ENCODE data around the gene ERFE.

The ERFE gene

DNA sequence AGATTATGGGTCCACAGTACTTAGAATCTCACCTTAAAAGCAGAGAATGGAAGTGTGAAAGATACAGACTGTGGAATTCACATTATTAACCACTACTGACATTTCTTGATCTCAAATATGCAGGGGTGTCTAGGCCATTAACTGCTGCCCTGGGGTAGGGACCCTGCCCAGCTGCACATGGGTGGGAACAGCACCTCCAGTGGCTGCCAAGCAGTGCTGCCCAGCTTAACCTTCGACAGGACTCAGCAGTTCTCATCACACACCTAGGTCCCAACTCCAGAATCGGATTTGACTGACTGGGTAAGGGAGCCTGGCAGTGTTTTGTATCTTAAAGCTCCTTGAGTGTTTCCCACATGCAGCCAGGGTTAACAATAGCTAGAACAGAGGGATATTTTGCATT is 14.9 kb downstream of the ERFE start:
- DNase-seq (ENCODE audit: low read depth): no peak
- H3K4me3 ChIP-seq (ENCODE audit: low read depth, low read length): no peak overlapping the region

DNA sequence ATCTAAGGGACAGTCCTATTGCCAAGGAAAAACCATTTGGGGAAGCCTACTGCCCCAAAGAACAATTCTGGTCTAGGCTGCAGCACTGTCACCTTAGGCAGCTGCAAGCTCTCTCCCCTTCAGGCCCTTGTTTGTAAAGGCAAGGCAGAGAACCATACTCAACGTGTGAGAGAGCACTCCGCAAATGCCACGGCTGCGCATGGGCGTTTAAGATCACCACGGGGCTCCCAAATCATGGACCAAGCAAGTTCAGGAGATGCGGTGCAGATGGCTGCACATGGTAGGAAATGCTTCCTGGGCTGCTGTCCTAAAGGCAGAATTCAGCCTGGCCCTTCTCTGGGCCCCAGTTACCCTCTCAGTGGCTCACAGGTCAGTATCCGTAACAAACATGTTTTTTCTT is 15.5 kb downstream of the ERFE start:
- no peak for DNase-seq (ENCODE audit: low read depth)
- TF ChIP-seq, protein P1, sequence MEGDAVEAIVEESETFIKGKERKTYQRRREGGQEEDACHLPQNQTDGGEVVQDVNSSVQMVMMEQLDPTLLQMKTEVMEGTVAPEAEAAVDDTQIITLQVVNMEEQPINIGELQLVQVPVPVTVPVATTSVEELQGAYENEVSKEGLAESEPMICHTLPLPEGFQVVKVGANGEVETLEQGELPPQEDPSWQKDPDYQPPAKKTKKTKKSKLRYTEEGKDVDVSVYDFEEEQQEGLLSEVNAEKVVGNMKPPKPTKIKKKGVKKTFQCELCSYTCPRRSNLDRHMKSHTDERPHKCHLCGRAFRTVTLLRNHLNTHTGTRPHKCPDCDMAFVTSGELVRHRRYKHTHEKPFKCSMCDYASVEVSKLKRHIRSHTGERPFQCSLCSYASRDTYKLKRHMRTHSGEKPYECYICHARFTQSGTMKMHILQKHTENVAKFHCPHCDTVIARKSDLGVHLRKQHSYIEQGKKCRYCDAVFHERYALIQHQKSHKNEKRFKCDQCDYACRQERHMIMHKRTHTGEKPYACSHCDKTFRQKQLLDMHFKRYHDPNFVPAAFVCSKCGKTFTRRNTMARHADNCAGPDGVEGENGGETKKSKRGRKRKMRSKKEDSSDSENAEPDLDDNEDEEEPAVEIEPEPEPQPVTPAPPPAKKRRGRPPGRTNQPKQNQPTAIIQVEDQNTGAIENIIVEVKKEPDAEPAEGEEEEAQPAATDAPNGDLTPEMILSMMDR (IDR thresholded peaks at IDR 0.05; ENCODE audit: low read depth, low read length, missing control alignments): no peak
- no peak overlapping the region for H3K4me3 ChIP-seq (ENCODE audit: low read depth, low read length)

More for the DNA sequence above, 14.9 kb downstream of the ERFE start:
- TF ChIP-seq, protein P1 (IDR thresholded peaks at IDR 0.05; ENCODE audit: low read depth, low read length, missing control alignments): peak; percentile 29

DNA sequence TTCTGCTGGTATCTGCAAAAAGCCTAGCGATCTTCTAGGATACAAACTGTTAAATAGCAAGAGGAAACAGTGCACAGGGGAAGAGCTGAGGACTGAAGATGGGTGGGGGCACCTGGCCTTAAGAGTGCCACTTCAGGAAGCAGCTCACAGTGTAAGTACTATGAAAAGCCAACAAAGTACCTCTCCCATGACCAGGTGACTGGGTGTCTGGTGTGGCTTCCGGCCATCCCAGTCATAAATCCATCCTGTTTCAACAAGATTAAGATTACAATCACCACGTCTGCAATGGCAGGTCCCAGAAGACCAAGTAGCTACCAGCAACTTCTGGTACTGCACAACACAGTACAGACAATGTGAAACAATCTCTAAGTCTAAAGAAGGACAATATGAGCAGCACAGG is 15.9 kb downstream of the ERFE start:
- TF ChIP-seq, protein P1 (IDR thresholded peaks at IDR 0.05; ENCODE audit: low read depth, low read length, missing control alignments): no peak
- no peak for DNase-seq (ENCODE audit: low read depth)

GRCh38 chr2:238176613-238177012 is 17.8 kb downstream of the ERFE start:
- TF ChIP-seq, protein P1 (IDR thresholded peaks at IDR 0.05; ENCODE audit: low read depth, low read length, missing control alignments): no peak
- no peak for DNase-seq (ENCODE audit: low read depth)
- no peak overlapping the region for H3K4me3 ChIP-seq (ENCODE audit: low read depth, low read length)

More for the DNA sequence above, 15.9 kb downstream of the ERFE start:
- H3K4me3 ChIP-seq (ENCODE audit: low read depth, low read length): no peak overlapping the region

GRCh38 chr2:238180554-238180953 is 21.8 kb downstream of the ERFE start:
- DNase-seq (ENCODE audit: low read depth): no peak
- H3K4me3 ChIP-seq (ENCODE audit: low read depth, low read length): no peak overlapping the region
- TF ChIP-seq, protein P1 (IDR thresholded peaks at IDR 0.05; ENCODE audit: low read depth, low read length, missing control alignments): no peak

- TF ChIP-seq, protein P1 (IDR thresholded peaks at IDR 0.05; ENCODE audit: low read depth, low read length, missing control alignments): no peak
- no peak overlapping the region for H3K4me3 ChIP-seq (ENCODE audit: low read depth, low read length)
- no peak for DNase-seq (ENCODE audit: low read depth)
These were observed 23.6 kb downstream of the ERFE start for GRCh38 chr2:238182362-238182761.

GRCh38 chr2:238183821-238184220 is 25.1 kb downstream of the ERFE start:
- no peak for DNase-seq (ENCODE audit: low read depth)
- H3K4me3 ChIP-seq (ENCODE audit: low read depth, low read length): no peak overlapping the region
- TF ChIP-seq, protein P1 (IDR thresholded peaks at IDR 0.05; ENCODE audit: low read depth, low read length, missing control alignments): no peak

Data from GM12864 (cell line).